ENCODE measurements around the gene IMPG1.
A peak's percentile ranks its signal among the peaks of the same experiment; 100 is the strongest.

The IMPG1 gene

DNA sequence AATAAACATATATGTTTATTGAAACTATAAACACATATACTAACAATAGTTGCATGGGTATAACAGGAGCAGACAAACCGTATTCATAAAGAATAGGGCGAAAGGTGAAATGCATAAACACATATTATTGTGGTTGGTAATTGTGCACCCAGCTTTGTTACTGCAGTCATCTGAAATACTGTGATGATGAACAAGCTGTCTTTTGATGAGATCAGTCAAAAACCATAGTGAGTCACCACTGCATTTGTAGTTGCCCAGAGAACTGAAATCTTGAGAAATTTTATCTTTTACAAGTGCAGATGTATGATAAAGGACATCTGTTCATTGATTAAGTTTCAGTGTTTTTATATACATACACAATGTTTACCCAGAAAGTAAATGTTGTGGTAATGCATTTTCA lies 189.7 kb downstream of the IMPG1 start:
- TF ChIP-seq, protein P1, sequence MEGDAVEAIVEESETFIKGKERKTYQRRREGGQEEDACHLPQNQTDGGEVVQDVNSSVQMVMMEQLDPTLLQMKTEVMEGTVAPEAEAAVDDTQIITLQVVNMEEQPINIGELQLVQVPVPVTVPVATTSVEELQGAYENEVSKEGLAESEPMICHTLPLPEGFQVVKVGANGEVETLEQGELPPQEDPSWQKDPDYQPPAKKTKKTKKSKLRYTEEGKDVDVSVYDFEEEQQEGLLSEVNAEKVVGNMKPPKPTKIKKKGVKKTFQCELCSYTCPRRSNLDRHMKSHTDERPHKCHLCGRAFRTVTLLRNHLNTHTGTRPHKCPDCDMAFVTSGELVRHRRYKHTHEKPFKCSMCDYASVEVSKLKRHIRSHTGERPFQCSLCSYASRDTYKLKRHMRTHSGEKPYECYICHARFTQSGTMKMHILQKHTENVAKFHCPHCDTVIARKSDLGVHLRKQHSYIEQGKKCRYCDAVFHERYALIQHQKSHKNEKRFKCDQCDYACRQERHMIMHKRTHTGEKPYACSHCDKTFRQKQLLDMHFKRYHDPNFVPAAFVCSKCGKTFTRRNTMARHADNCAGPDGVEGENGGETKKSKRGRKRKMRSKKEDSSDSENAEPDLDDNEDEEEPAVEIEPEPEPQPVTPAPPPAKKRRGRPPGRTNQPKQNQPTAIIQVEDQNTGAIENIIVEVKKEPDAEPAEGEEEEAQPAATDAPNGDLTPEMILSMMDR (conservative IDR thresholded peaks at IDR 0.05; ENCODE audit: control insufficient read depth, insufficient read depth, low read depth, low read length) = no peak
- DNase-seq (ENCODE audit: low read depth) = peak; percentile 75
- no peak overlapping the region for H3K4me3 ChIP-seq (ENCODE audit: control insufficient read depth, low read depth, low read length)

GRCh38 chr6:75880305-75880704 lies 192.2 kb downstream of the IMPG1 start:
- H3K4me3 ChIP-seq (ENCODE audit: control insufficient read depth, low read depth, low read length) = no peak overlapping the region
- TF ChIP-seq, protein P1 (conservative IDR thresholded peaks at IDR 0.05; ENCODE audit: control insufficient read depth, insufficient read depth, low read depth, low read length) = no peak

DNA sequence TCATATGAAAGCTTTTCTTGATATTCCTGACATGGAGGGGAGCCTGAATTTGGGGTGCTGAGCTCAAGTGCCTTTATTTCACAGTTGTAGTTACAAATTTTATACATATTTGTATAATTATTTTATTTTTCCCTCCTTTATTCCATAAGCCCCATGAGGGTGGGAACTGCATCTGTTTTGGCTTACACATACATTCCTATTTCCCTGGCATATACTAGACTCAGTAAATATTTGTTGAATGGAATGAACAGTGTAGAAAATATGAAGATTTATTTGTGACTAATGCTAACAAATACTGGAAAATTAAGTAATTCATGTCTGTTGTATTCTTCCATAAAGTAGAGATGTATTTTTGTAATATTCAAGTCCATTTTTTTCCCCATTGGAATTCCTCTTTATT lies 196.3 kb downstream of the IMPG1 start:
- no peak overlapping the region for H3K4me3 ChIP-seq (ENCODE audit: control insufficient read depth, low read depth, low read length)
- DNase-seq (ENCODE audit: low read depth) = no peak
- TF ChIP-seq, protein P1 (conservative IDR thresholded peaks at IDR 0.05; ENCODE audit: control insufficient read depth, insufficient read depth, low read depth, low read length) = no peak

More at GRCh38 chr6:75880305-75880704, 192.2 kb downstream of the IMPG1 start:
- no peak for DNase-seq (ENCODE audit: low read depth)

GRCh38 chr6:75874224-75874623 lies 198.2 kb downstream of the IMPG1 start:
- TF ChIP-seq, protein P1 (conservative IDR thresholded peaks at IDR 0.05; ENCODE audit: control insufficient read depth, insufficient read depth, low read depth, low read length) = no peak

More at GRCh38 chr6:75874224-75874623, 198.2 kb downstream of the IMPG1 start:
- no peak for DNase-seq (ENCODE audit: low read depth)
- H3K4me3 ChIP-seq (ENCODE audit: control insufficient read depth, low read depth, low read length) = no peak overlapping the region

All from fibroblast of mammary gland (primary cell).